K562 (cell line): ENCODE data around the gene MYOT. TPM values are rescaled to one million over a fixed set of nuclear protein-coding genes. Genes with fewer than 3 reads are reported as not detected.

ENCODE experiments used
- ATAC-seq: fragments of 200-7000 bp; cut with Tn5 transposase; 3 replicates; pipeline ENCODE4 v1.9.1; 2020; ENCODE audit warnings: moderate library complexity
- BruUV-seq: library from RNA; stranded (reverse); fragments of 400-500 nt; replicated peaks from 2 replicates; lab custom pipeline; 2021; lab: Mats Ljungman, UMichigan
- CTCF ChIA-PET: fragments of 300-600 bp; formaldehyde crosslinking; extraction: SDS; loops from one replicate; lab custom pipeline; 2021; ENCODE audit warnings: low intra/inter-chr PET ratio; lab: Yijun Ruan, JAX
- POLR2A ChIA-PET: fragments of 300-600, 350-650 bp; sonication (Branson Sonifier 250); formaldehyde crosslinking; extraction: SDS; loops from one replicate; lab custom pipeline; 2021; ENCODE audit warnings: antibody characterized with exemption, inconsistent platforms; lab: Yijun Ruan, JAX
- DNase-seq, 4 experiments: peaks; one replicate each; pipeline versions ENCODE4 v3.0.0 to v3.0.0-alpha.2; 2011 to 2018; ENCODE audit warnings: low spot score in 3 of 4, mixed read lengths in 3 of 4; ENCODE audit errors: extremely low read depth in 1 of 4
- FAIRE-seq: peaks from 2 replicates; lab custom pipeline; 2011; peaks lifted over from hg19 to GRCh38; lab: Jason Lieb, UNC
- H2AFZ ChIP-seq: 2 replicates; pipeline ENCODE4 v1.6.0; 2011; ENCODE audit warnings: low read depth, low read length, control low read depth, inconsistent platforms
- H3K27ac ChIP-seq: fragments of 200-600 bp; 3 replicates; pipeline ENCODE4 v1.8.0; 2011; ENCODE audit warnings: low read depth, mild to moderate bottlenecking, control low read depth, inconsistent platforms, low read length, moderate library complexity, mixed read lengths; ENCODE audit errors: extremely low read depth
- H3K27me3 ChIP-seq, 2 experiments: fragments of 300-600 bp in 1 of 2; 2 replicates in 1 of 2; 3 replicates in 1 of 2; pipeline versions ENCODE4 v1.6.0 to v1.8.0; 2011; ENCODE audit warnings: inconsistent platforms in 2 of 2, low read length in 2 of 2, mild to moderate bottlenecking in 1 of 2, mixed read lengths in 1 of 2, moderate library complexity in 1 of 2; ENCODE audit not compliant: control insufficient read depth in 2 of 2, insufficient read depth in 2 of 2
- H3K36me3 ChIP-seq: fragments of 300-600 bp; 3 replicates; pipeline ENCODE4 v1.8.0; 2011; ENCODE audit warnings: mild to moderate bottlenecking, low read length, inconsistent platforms; ENCODE audit not compliant: control insufficient read depth, insufficient read depth
- H3K4me1 ChIP-seq, 2 experiments: fragments of 200-600 bp in 1 of 2; replicated peaks in 1 of 2; 2 replicates in 1 of 2; 3 replicates in 1 of 2; pipeline versions ENCODE4 v1.5.1 to v1.8.0; 2011; ENCODE audit warnings: inconsistent platforms in 2 of 2, low read length in 2 of 2, mild to moderate bottlenecking in 1 of 2, mixed read lengths in 1 of 2, moderate library complexity in 1 of 2; ENCODE audit not compliant: control insufficient read depth in 2 of 2, insufficient read depth in 2 of 2
- H3K4me2 ChIP-seq: 2 replicates; pipeline ENCODE4 v1.6.1; 2011; ENCODE audit warnings: low read length, control low read depth, inconsistent platforms, mixed read lengths; ENCODE audit not compliant: insufficient read depth
- H3K4me3 ChIP-seq: fragments of 200-600 bp; sonication (generic), shearing (Covaris generic); 2 replicates; pipeline ENCODE4 v1.5.1; 2016; ENCODE audit warnings: control low read depth, inconsistent platforms
- H3K79me2 ChIP-seq: fragments of 200-600 bp; 3 replicates; pipeline ENCODE4 v1.8.0; 2011; ENCODE audit warnings: low read length, inconsistent platforms; ENCODE audit not compliant: control insufficient read depth, insufficient read depth
- H3K9ac ChIP-seq, 2 experiments: 2 replicates each; pipeline versions ENCODE4 v1.6.0 to v1.6.1; 2011; ENCODE audit warnings: low read depth in 2 of 2, low read length in 2 of 2, control low read depth in 1 of 2, inconsistent platforms in 1 of 2, mild to moderate bottlenecking in 1 of 2, mixed read lengths in 1 of 2; ENCODE audit not compliant: insufficient read depth in 1 of 2
- H3K9me1 ChIP-seq: one replicate; pipeline ENCODE4 v1.6.0; 2011; ENCODE audit warnings: inconsistent platforms, mild to moderate bottlenecking, low read length, moderate library complexity; ENCODE audit not compliant: control insufficient read depth, insufficient read depth
- H3K9me3 ChIP-seq: replicated peaks from 2 replicates; pipeline ENCODE4 v1.5.1; 2011; ENCODE audit warnings: low read depth, low read length, inconsistent platforms; ENCODE audit not compliant: control insufficient read depth, insufficient read depth
- H4K20me1 ChIP-seq: replicated peaks from 2 replicates; pipeline ENCODE4 v1.6.1; 2011; ENCODE audit warnings: low read length, inconsistent platforms, mixed read lengths; ENCODE audit not compliant: control insufficient read depth, insufficient read depth
- CCNT2 ChIP-seq: IDR thresholded peaks from 2 replicates; pipeline ENCODE4 v1.6.1; 2011; ENCODE audit warnings: borderline replicate concordance, low read depth, mild to moderate bottlenecking, moderate library complexity, mixed read lengths, low read length; ENCODE audit not compliant: insufficient read length; ENCODE audit errors: extremely low read depth
- ELF2 ChIP-seq: fragments of 250-450 bp; sonication (Bioruptor Pico); IDR thresholded peaks from 2 replicates; pipeline ENCODE4 v1.5.0; 2021; ENCODE audit warnings: mild to moderate bottlenecking
- KHSRP ChIP-seq: fragments of 450-650 bp; IDR thresholded peaks from 2 replicates; pipeline ENCODE4 v1.6.1; 2017
- NFYB ChIP-seq: IDR thresholded peaks from 2 replicates; pipeline ENCODE4 v1.6.1; 2011; ENCODE audit warnings: mild to moderate bottlenecking, moderate library complexity; ENCODE audit not compliant: insufficient read length; ENCODE audit errors: extremely low read depth
- PCBP1 ChIP-seq: fragments of 200-400 bp; formaldehyde crosslinking; IDR thresholded peaks from 2 replicates; pipeline ENCODE4 v1.6.1; 2018; ENCODE audit warnings: mild to moderate bottlenecking, low read depth, low read length; ENCODE audit not compliant: poor library complexity, severe bottlenecking
- POLR2AphosphoS2 ChIP-seq: IDR thresholded peaks from 2 replicates; pipeline ENCODE4 v1.6.1; 2012; ENCODE audit warnings: low read length, improper control_type of control experiment
- THRAP3 ChIP-seq: fragments of 450-650 bp; IDR thresholded peaks from 2 replicates; pipeline ENCODE4 v1.6.1; 2016; ENCODE audit warnings: mild to moderate bottlenecking, inconsistent platforms, borderline replicate concordance
- TOE1 ChIP-seq, 2 experiments: fragments of 450-650 bp in 1 of 2; sonication (generic) in 1 of 2; formaldehyde crosslinking in 1 of 2; IDR thresholded peaks; 2 replicates each; pipeline versions ENCODE4 v1.7.1 to v1.8.0; 2016 to 2022; ENCODE audit warnings: borderline replicate concordance in 2 of 2, mild to moderate bottlenecking in 2 of 2, antibody characterized with exemption in 1 of 2, inconsistent platforms in 1 of 2, low read depth in 1 of 2, missing genetic modification reagents in 1 of 2, moderate library complexity in 1 of 2
- ZKSCAN8 ChIP-seq: fragments of 200-800 bp; sonication (Bioruptor generic); IDR thresholded peaks from 2 replicates; pipeline ENCODE4 v1.6.1; 2016; ENCODE audit warnings: missing genetic modification characterization, missing compliant biosample characterization
- ZNF224 ChIP-seq: sonication (generic); formaldehyde crosslinking; IDR thresholded peaks from 2 replicates; pipeline ENCODE4 v1.8.0; 2022; ENCODE audit warnings: mild to moderate bottlenecking, missing genetic modification reagents
- ZNF3 ChIP-seq: fragments of 250-450 bp; sonication (Bioruptor Pico); IDR thresholded peaks from 2 replicates; pipeline ENCODE4 v1.5.0; 2021; ENCODE audit warnings: mild to moderate bottlenecking, moderate library complexity
- ZNF445 ChIP-seq: fragments of 250-450 bp; sonication (Bioruptor Pico); IDR thresholded peaks from 2 replicates; pipeline ENCODE4 v1.4.0; 2020; ENCODE audit warnings: low read depth, mild to moderate bottlenecking, moderate library complexity
- ZNF589 ChIP-seq: fragments of 200-800 bp; sonication (Bioruptor generic); IDR thresholded peaks from 2 replicates; pipeline ENCODE4 v1.6.1; 2016; ENCODE audit warnings: low read depth, missing genetic modification characterization, missing compliant biosample characterization
- ZNF592 ChIP-seq: fragments of 450-650 bp; IDR thresholded peaks from 2 replicates; pipeline ENCODE4 v1.6.1; 2017; ENCODE audit warnings: antibody characterized with exemption, mild to moderate bottlenecking
- WGBS: fragments of 100-300 bp; shearing (Covaris generic); methylation state at CpG from one replicate; pipeline ENCODE4 v1.1.6; 2016; ENCODE audit warnings: low coverage, mixed read lengths; ENCODE audit not compliant: insufficient coverage; ENCODE audit errors: missing lambda C conversion rate; 5-methylcytosine and 5-hydroxymethylcytosine counted together
- in situ Hi-C: fragments of 300-500 bp; cut with MboI; formaldehyde crosslinking; loops from 4 replicates; pipeline ENCODE4 v1.15.0; 2018; ENCODE audit warnings: inconsistent platforms, mixed read lengths
- intact Hi-C: fragments of 100-400 bp; cut with micrococcal nuclease; formaldehyde crosslinking; loops from 2 replicates; pipeline ENCODE4 v1.14.2; 2022
- polyA plus RNA-seq, 8 experiments: library from polyadenylated mRNA; depleted of rRNA in 4 of 8; stranded (reverse) in 5 of 8; unstranded in 3 of 8; fragments of >200 nt; fragmentation: Nextera tagmentation in 2 of 8; fragmentation: Illumina TruSeq in 1 of 8; extraction: Ambion mirVana in 2 of 8; extraction: Trizol in 1 of 8; gene quantifications; 2 replicates each; pipeline versions ENCODE4 v1.2.1 to v1.2.3, GENCODE V29; 2011 to 2014; ENCODE audit warnings: inconsistent platforms in 1 of 8, missing spikeins in 1 of 8
- total RNA-seq, 7 experiments: library from RNA; depleted of rRNA in 6 of 7; stranded (reverse); fragments of >200 nt in 6 of 7; fragmentation: Illumina TruSeq in 2 of 7; extraction: Trizol in 2 of 7; gene quantifications; 2 replicates each; pipeline versions ENCODE4 v1.2.1 to v1.2.3, GENCODE V29; 2011 to 2021; ENCODE audit warnings: low replicate concordance in 1 of 7

MYOT gene
- total and polyA plus RNA-seq, 9 of the 15 experiments (the other 6 are each of a cell fraction or from before 2014, with no cell fraction given): 0.24 to 0.38 TPM; not detected in 7

- POLR2A ChIA-PET: no interaction called here
- Histone ChIP-seq H3K4me3 (no peak overlapping the region), H3K4me2 (no peak overlapping the region), H4K20me1 (no peaks in the 10 kb centered on the region), H2AFZ (no peak overlapping the region), H3K9me3 (no peaks in the 10 kb centered on the region), H3K9ac (no peak overlapping the region), H3K4me1 (no peaks in the 10 kb centered on the region), H3K27ac (no peak overlapping the region), H3K27me3 (peaks cover 0 to 2% of the 10 kb centered on the region in 2 experiments; a peak in 2 of 5 replicates), H3K9me1 (no peaks in the 10 kb centered on the region), H3K36me3 (no peaks in the 10 kb centered on the region), H3K79me2 (no peaks in the 10 kb centered on the region)
- DNase-seq: no peak
- no TSS peak for BruUV-seq
- no peak for FAIRE-seq
- CTCF ChIA-PET: no interaction called here
- WGBS: 2% methylated on average over 4 of the region's 4 CpGs
- intact Hi-C loops (no loop called here), in situ Hi-C loops (no loop called here)
- no peak for TF ChIP-seq ZNF224 (CRISPR knock-in tag)
- TF ChIP-seq CCNT2: no peak
- no peak for TF ChIP-seq ZNF592
- TF ChIP-seq ZNF445 (CRISPR knock-in tag): no peak
- TF ChIP-seq PCBP1: no peak
- TF ChIP-seq ELF2: no peak
- no peak for TF ChIP-seq TOE1 (IDR thresholded peaks at IDR 0.05; ENCODE audit: borderline replicate concordance)
- no peak for TF ChIP-seq TOE1 (CRISPR knock-in tag; IDR thresholded peaks at IDR 0.05; ENCODE audit: borderline replicate concordance, low read depth)
- no peak for TF ChIP-seq ZNF589
- TF ChIP-seq ZNF3 (CRISPR knock-in tag): no peak
- TF ChIP-seq KHSRP: no peak
- TF ChIP-seq THRAP3: no peak
- no peak for TF ChIP-seq POLR2AphosphoS2
- no peak for TF ChIP-seq ZKSCAN8 (CRISPR knock-in tag)
- no peak for TF ChIP-seq NFYB
- ATAC-seq: no peak
Observed at GRCh38 chr5:137843676-137844299, 23.9 kb upstream of the MYOT start.
